Suppressor macrophage treated with lipopolysaccharide for 1 hour (primary cell): ENCODE results near the gene BZW1.
"Not testable (repeated sequence)": the region's sequence is repeated elsewhere in the genome, so short reads cannot be mapped to it uniquely, and the experiment has no call there.

Experiments
- DNase-seq, 3 donors: peaks; one replicate each; pipeline ENCODE4 v3.0.0-alpha.2; 2020 to 2022

BZW1 gene

DNA sequence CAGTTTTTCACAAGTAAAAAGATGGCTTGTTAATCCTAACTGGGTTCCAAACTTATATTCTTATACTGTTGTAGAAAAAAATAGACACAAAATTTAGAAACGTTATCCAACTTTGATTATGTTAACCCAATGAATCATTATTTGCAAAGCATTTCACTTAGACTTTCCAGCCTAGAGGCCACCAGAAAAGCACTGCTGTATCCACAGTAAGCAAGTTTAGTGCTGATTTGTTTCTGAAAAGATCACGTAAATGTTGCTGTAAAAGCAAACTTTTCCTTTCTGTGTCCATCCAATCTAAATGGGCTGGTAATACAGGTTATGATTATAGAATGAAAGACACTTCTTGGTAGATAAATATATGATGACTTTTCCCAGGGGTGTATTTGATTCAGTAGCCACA is 17.6 kb upstream of the BZW1 start:
- no peak for DNase-seq

DNA sequence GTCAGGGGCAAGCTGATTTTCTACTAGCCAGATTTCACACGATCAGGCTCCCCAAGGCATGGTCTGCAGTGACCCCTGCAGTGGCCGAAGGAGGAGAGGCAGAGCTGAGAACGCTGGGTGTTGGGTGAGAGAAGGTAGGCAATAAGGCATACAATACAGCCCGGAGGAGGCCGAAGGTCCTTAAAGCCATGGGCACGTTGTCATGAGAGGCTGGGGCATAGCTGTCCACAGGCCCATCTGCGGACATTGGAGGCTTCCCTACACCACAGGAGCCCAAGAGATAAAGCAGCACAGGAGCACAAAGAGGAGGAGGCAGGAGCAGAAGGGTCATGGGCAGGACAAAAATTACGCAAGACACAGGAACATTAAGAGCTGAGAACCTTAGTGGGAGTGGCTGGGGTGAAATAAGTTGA is 16.7 kb upstream of the BZW1 start:
- peak in 1 of 3 donors; percentile 41 for DNase-seq

DNA sequence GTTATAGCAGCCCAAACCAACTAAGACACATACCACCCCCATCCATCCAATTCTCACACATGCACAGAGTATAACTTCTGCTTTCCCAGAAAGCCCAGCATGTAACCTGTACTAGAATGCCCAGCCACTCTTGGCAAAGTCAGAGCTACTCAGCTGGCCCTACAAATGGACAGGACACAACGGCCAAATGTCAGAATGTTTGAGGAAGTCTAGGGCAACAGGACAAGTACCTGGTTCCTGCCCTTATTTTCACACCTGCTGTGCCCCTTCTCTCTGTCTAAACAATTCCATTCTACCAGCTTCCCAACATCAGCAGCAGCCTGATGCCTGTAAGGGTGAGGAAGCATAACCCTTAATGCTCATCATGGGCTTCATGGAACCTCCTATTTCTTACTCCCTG is 15.1 kb upstream of the BZW1 start:
- DNase-seq: no peak

DNA sequence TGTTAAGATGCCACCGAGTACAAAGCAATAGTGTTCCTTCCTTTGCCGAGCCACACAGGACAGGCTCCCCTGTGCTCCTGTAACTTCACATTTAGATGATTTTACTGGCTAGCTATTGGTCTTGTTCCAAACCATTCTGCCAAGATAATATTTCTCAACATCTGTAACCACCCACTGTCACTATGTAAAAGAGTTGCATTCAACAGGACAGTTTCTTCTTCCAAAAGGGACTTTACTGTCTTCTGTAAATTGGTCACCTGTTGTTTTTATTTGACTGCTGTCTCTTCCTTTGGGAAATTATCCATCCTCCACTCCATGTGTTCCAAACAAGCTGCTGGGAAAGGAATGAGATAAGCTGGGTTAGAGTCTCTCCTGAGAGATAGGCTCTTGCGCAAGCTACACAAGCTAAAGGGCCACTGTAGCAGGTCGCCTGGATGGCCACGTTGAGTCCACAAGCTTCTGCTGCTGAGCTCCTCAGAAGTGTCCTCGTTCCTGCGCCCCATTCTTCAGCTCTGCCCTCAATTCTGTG is 14.4 kb upstream of the BZW1 start:
- peak in 1 of 3 donors; percentile 50 for DNase-seq

DNA sequence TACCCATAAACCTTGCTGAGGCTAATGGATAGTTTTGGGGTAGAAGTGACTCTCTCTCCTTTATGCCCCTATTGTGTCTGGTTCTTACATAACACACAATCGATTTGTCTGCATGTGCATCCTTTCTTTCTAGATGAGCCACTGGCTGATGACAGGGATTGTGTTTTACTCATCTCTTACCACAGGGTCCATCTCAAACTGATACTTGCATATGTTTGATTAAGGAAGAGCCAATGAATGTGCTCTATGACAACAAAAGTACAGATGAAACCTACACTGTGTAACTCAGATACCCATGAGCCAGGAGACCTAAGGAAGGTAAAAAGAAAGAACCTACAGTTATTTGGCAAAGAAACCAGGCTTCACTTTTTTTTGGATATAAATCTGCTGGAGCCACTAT is 13.2 kb upstream of the BZW1 start:
- DNase-seq: no peak

DNA sequence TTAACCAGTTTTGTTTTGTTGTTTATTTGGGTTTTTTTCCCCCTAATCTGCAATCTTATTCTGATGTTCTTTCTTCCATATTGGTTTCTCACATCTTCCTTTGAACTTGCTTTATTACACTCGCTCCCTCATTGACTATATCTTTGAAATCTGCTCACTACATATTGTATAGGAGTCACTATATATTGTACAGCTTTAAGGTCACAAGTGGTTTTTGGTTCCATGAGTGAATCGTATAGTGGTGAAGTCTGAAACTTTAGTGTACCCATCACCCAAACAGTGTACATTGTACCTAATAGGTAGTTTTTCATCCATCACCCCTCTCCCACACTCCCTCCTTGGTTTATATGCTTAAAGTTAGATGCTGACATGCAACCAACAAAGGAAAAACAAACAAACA is 11.3 kb upstream of the BZW1 start:
- DNase-seq: no peak

DNA sequence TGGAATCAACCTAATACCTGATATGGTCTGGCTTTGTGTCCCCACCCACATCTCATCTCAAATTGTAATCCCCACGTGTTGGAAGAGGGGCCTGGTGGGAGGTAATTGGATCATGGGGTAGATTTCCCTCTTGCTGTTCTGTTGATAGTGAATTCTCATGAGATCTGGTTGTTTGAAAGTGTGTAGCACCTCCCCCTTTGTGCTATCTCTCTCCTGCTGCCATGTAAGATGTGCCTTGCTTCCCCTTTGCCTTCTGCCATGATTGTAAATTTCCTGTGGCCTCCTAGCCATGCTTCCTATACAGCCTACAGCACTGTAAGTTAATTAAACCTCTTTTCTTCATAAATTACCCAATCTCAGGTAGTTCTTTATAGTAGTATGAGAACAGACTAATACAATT is 10.3 kb upstream of the BZW1 start:
- not testable (repeated sequence) for DNase-seq

DNA sequence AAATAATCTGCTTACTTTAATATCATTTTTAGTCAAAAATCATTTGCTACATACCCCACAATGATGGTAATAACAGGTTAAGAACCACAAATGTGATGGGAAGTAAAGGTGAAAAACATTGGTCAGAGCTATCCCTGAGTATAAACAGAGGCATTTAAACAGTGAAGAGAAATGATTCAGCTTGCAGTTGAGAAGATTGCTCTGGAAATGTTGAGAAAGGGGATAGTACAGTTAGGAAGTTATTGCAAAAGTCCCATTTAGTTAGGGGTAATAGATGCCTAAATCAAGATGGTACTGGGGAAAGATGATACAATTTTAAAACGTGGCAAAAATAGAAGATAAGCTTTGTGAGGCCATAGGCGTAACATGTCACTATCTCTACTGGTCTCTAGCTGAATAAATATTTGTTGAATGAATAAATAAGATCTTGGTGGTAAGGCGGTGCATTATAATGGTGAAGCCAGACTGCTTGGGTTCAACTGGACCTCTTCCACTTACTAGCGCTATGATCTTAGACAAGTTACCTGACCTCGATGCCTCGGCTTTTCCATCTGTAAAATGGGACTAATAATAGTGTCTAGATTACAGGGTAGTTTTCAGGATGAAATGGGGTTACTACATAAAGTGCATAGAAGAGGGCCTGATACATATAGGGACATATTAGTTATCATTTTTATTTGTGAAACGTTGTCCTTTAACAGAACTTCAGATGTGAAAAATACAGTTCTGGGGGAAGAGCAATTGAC is 2.0 kb upstream of the BZW1 start:
- DNase-seq: no peak

DNA sequence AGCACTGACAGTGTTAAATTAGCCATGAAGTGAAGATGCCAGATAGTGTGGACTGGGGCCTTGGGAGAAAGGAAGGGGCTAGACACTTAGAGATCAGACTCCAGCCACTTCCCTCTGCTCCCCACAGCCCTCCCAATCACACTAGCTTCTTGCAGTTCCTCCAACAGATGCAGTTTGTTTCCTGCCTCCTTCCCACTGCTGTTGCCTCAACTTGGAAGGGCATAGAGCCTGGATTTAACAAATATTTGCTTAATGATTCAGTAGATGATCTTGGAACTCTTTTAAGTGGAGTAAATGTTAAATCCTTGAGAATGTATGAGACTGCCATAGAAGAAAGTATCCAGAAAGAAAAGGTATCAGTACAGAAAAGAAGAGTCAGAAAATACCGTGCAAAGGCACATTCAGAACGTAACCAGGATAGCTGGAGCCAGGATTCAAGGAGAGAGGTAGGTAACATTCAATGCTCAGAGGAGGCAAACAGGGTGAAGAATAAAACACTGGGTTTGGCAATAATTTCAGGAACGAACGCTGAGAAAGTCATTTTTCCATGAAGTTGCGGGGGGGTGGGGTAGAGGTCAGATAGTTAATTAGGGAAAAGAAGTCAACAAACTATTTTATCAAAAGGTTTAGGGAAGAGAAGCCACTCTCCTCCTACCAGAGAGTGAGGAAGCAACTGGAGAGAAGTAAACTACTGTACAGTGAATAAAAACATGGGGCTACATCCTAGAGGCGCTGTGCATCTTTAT is 1.3 kb upstream of the BZW1 start:
- peak in 2 of 3 donors; percentile 39 to 48 for DNase-seq

DNA sequence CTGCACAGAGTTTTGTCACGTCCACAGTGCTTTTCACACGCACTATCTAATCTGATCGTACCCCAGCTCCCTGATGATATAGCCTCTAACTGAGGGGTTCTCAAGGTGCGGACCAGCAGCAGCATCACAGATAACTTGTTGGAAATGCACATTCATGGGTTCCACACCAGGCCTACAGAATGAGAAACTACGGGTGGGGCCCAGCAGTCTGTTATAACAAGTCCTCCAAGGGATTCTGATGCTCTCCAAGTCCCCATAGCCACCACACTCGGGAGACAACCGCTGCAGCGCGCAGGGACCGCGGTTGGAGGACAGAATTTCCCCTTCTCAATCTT is 745 bp upstream of the BZW1 start:
- no peak for DNase-seq

DNA sequence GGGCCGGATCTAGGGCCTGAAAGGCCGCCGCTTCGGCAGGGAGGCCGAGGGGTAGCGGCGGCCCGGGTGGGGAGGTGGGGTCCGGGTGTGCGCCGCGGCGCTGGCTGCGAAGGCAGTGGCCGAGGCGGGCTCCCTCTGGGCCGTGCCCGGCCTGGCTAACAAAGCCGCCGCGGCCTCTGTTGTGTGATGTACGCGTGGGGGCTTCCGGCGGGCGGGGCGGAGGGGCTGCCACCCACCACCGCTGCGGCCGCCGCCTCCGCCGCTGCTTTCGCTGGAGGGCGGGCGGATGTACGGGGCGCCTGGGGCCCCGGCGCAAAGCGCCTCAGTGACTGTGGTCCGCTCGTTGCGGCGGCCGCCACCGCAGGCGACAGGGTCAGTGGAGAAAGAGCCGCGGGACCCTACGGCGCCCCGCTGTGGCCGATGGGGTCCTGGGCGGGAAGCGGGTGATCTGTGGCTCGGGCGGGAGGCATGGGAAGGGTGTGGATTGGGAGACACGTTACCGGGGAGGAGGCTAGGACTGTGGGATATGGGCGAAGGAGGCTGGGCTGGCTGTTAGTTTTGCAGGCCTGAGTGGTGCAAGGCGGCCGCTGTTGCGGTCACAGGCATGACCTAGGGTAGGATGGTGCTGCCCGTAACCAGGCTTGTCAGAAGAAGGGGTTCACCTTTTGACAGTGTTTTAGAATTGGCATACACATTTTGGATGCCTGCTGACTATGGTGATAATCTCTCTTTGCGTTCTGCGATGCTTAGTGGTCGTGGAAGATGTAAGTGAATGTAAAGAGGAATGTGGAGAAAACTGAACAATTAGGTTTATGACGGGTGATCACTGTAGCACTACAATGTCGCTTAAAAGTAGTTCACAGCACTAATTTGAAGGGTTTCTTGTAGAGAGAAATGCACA is 662 bp downstream of the BZW1 start:
- DNase-seq: peak; percentile 78 to 91 (median 82)

DNA sequence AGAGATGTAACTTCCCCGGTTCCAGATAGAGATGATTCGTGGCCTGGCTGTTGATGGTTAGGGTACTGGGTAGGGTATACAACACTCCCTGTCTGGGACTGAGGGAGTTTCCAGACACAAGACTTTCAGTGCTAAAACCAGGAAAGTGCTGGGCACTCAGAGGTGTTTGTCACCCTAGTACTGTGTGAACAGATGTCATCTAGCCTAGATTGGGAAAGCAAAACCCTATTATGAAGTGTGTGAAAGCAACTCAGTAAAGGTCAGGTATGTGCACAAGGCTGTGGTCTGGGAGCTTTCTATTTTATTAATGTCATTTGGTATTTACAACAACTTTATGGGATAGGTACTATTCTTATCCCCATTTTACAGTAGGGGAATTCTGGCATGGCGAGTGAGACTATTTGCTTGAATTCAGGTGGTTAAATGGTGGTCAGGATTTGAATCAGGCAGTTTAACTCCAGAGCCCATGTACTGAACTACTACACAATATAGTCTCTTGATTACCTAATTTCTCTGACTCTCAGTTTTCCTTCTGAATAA is 2.6 kb downstream of the BZW1 start:
- DNase-seq: peak; percentile 30 to 58 (median 35)

DNA sequence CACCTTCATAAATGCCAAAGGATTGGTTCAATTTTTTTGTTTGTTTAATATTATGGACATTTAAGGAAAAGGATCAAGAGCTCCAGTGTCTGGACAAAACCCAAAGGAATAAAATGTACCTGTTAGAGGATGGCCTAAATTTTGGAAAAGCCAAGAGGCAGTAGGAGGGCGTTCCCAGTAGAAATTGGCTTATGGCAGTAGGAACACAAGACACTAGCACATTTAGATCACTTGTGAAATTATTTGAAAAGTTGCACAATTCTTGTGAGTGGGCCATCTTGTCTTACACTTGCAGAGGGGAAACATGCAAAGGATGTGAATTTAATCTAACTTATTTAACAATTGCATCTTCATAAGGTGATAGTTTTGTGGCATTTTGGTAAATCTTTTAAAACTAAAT is 3.2 kb downstream of the BZW1 start:
- DNase-seq: peak in 2 of 3 donors; percentile 67 to 69

DNA sequence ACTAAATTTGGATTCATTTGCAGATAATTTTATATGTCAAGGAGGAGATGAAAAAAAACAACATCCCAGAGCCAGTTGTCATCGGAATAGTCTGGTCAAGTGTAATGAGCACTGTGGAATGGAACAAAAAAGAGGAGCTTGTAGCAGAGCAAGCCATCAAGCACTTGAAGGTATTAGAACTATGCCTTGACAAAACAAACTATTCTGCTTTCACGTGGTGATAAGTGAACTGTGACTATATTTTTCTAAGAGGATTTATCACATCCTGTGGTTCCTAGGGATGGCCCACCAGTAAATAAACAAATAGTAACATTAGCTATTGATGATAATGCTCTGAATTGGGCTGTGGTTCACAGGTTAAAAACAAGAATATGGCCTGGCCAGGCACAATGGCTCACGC is 7.0 kb downstream of the BZW1 start:
- DNase-seq: not testable (repeated sequence)

DNA sequence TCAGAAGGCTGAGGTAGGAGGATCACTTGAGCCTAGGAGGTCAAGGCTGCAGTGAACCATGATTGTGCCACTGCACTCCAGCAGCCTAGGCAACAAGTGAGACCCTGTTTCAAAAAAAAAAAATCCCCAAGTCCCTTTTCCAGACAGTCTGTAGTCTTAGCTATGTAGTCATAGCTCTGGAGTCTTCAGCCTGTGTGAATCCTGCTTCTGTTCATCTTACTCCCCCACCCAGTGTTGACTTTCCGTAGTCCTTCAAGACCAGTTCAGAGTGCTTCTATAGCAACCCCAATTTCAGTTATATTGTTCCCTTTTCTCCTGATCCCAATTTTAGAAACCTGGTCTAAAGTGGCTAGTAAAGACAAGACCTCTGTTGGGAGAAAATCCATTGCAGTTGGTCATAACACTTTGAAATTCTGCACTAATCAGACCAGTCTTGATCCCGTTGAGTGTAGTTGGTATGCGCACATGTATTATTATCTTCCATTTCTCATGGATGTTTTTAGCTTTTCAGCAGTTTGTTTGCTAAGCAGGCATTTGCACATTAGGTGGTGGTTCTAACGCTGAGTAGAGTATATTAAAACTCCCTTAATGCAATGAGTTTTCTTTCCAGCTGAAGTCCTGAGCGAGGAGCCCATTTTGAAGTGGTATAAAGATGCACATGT is 9.0 kb downstream of the BZW1 start:
- DNase-seq: no peak

DNA sequence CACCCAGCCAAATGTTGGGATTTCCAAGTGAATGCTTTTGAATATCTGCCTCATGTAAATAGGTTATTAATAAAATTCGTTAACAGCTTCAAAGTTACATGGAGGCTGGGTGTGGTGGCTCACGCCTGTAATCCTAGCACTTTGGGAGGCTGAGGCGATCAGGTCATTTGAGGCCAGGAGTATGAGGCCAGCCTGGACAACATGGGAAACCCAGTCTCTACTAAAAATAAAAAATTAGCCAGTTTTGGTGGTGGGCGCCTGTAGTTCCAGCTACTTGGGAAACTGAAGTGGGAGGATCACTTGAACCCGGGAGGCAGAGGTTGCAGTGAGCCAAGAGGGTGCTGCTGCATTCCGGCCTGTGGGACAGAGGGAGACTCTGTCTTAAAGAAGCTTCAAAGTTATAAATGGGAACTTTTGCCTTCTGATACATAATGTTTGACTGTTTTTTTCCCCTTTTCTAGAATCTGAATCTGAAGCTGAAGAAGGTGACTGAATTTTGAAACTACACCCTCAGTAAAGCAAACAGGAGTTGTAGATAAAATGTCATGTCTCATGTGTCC is 10.1 kb downstream of the BZW1 start:
- DNase-seq: peak; percentile 28 to 44 (median 33)

DNA sequence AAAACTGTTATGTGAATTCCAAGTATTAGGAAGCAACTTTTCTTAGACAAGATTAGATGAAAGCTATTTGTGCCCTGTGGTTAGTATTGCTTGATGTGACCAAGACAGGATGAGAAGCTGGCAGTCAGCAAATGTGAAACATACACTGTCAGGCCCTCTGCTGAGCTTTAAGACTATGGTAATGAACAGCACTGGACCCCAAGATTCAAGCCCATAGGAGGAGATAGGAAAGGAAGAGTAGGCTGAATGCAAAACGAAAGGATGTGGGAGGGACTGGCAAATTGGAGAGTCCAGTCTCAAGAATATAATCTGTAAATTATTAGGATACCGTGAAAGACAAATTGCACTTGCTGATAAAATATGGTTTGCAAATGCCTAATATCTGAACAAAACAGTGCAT is 16.4 kb downstream of the BZW1 start:
- no peak for DNase-seq

DNA sequence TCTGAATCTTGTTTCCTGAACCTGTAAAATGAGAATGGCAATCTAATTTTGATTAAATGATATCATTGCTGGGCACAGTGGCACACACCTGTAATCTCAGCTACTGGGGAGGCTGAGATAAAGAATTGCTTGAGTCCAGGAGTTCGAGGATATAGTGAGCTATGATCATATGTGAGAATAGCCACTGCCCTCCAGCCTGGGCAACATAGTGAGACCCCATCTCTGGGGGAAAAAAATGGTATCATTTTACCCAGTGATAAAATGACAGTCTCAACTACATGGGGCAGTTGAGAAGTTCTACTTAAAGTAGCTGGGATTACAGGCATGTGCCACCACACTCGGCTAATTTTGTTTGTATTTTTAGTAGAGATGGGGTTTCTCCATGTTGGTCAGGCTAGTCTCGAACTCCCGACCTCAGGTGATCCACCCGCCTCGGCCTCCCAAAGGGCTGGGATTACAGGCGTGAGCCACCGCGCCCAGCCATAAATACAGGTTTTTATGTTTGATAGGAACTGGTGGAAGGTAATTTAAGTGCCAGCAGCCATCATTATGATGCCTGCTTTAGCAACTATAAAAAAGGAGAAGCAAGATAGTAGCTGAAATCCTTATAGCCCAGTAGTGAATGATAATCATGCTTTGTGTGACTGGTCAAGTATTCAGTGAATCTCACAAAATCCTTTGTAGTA is 17.0 kb downstream of the BZW1 start:
- DNase-seq: no peak

DNA sequence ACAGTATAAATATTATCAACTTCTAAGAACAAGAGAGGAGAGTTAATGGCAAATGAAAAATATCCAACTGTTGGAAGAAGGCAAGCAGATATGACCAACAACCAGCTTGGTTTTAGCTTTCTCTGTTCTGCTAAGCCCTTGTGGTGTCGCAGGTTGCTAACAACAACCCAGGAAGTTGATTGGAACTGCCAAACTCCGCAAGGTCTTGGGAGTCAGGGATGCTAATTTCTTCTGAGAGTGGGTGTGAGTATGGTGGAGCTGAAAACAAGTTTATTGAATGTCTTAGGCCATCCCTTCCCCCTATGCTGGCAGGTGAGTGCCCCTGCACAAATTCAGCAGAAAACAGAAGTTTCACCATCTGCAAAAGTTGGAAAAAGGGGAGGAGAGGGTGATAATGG is 17.5 kb downstream of the BZW1 start:
- DNase-seq: no peak

DNA sequence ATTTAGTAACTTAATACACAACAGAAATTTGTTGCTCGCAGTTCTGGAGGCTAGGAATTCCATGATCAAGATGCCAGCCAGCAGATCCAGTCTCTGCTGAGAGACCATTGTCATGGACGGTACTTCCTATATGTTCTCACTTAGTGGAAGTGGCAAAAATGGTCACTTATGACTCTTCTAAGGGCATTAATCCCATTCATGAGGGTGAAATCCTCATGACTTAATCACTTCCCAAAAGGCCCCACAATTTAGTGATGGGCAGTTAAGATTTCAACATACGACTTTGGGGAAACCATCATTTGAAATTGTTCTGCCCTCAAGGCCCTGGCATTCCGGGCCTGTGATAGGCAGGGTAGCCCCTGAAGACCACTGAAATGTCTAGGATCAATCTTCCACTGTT is 23.0 kb downstream of the BZW1 start:
- peak; percentile 22 to 51 (median 50) for DNase-seq

DNA sequence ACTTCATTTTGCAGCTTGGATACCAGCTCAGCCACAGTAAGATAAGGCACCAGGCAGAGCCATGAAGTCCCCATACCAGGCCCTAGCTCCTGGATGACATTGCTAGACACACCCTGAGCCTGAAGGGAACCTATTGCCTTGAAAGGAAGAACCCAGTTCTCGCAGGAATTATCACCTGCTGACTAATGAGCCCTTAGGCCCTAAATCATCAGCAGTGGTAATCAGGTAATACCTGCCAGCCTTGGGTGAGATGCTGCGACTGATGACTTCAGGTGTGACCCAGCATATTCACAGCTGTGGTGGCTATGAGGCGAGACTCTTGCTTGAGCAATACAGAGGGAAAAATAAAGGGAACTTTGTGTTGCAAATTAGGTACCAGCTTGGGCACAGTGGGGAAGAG is 27.8 kb downstream of the BZW1 start:
- DNase-seq: no peak
